Measurements from ENCODE around the gene NUP37.
"Not testable (repeated sequence)": the region's sequence is repeated elsewhere in the genome, so short reads cannot be mapped to it uniquely, and the experiment has no call there.

NUP37 gene

GRCh38 chr12:102089228-102089835 is 30.6 kb downstream of the NUP37 start:
- DNase-seq (ENCODE audit: low read depth, low spot score): not testable (repeated sequence)

- no peak for DNase-seq (ENCODE audit: low read depth, low spot score)
These were observed 39.1 kb downstream of the NUP37 start for GRCh38 chr12:102080842-102081241.

GRCh38 chr12:102072092-102072491 is 47.8 kb downstream of the NUP37 start:
- not testable (repeated sequence) for DNase-seq (ENCODE audit: low read depth, low spot score)

GRCh38 chr12:102069707-102070106 is 50.2 kb downstream of the NUP37 start:
- no peak for DNase-seq (ENCODE audit: low read depth, low spot score)

GRCh38 chr12:102067574-102068258 is 52.2 kb downstream of the NUP37 start:
- DNase-seq (ENCODE audit: low read depth, low spot score): peak; percentile 33

- no peak for DNase-seq (ENCODE audit: low read depth, low spot score)
These were observed 55.4 kb downstream of the NUP37 start for GRCh38 chr12:102064476-102064875.

- no peak for DNase-seq (ENCODE audit: low read depth, low spot score)
These were observed 56.8 kb downstream of the NUP37 start for GRCh38 chr12:102063069-102063468.

GRCh38 chr12:102062419-102062806 is 57.5 kb downstream of the NUP37 start:
- DNase-seq (ENCODE audit: low read depth, low spot score): no peak

GRCh38 chr12:102061560-102062418 is 58.1 kb downstream of the NUP37 start, which contains the start of gene WASHC3:
Gene WASHC3 (minus strand): TSS chr12:102061991. CDS start chr12:102061962, 29 bp downstream.
- peak; percentile 96 for DNase-seq (ENCODE audit: low read depth, low spot score)

GRCh38 chr12:102061096-102061559 is 58.8 kb downstream of the NUP37 start:
- no peak for DNase-seq (ENCODE audit: low read depth, low spot score)

- no peak for DNase-seq (ENCODE audit: low read depth, low spot score)
These were observed 60.6 kb downstream of the NUP37 start for GRCh38 chr12:102059343-102059742.

- no peak for DNase-seq (ENCODE audit: low read depth, low spot score)
These were observed 65.6 kb downstream of the NUP37 start for GRCh38 chr12:102054345-102054744.

GRCh38 chr12:102053062-102053349 is 66.9 kb downstream of the NUP37 start:
- DNase-seq (ENCODE audit: low read depth, low spot score): no peak

GRCh38 chr12:102052192-102053061 is 67.5 kb downstream of the NUP37 start:
- no peak for DNase-seq (ENCODE audit: low read depth, low spot score)

GRCh38 chr12:102051431-102051965 is 68.4 kb downstream of the NUP37 start:
- no peak for DNase-seq (ENCODE audit: low read depth, low spot score)

- no peak for DNase-seq (ENCODE audit: low read depth, low spot score)
These were observed 69.1 kb downstream of the NUP37 start for GRCh38 chr12:102050660-102051430.

GRCh38 chr12:102043928-102044327 is 76.0 kb downstream of the NUP37 start:
- no peak for DNase-seq (ENCODE audit: low read depth, low spot score)

GRCh38 chr12:102033991-102034745 is 85.7 kb downstream of the NUP37 start:
- peak; percentile 49 for DNase-seq (ENCODE audit: low read depth, low spot score)

- no peak for DNase-seq (ENCODE audit: low read depth, low spot score)
These were observed 88.1 kb downstream of the NUP37 start for GRCh38 chr12:102031852-102032251.

GRCh38 chr12:102029141-102029540 is 90.8 kb downstream of the NUP37 start:
- DNase-seq (ENCODE audit: low read depth, low spot score): peak; percentile 7

All from astrocyte of the hippocampus (primary cell).